WTC11 (cell line): ENCODE results near the gene RAD23A. TPM values are rescaled to one million over a fixed set of nuclear protein-coding genes. Genes with fewer than 3 reads are reported as not detected.

ENCODE experiments used
- ATF6 ChIP-seq: sonication (generic); formaldehyde crosslinking; IDR thresholded peaks from 2 replicates; pipeline ENCODE4 v1.8.1; 2023; ENCODE audit warnings: mild to moderate bottlenecking, missing genetic modification reagents
- CDX4 ChIP-seq: fragments of 250-450 bp; sonication (Bioruptor Pico); IDR thresholded peaks from 2 replicates; pipeline ENCODE4 v1.9.0; 2021; ENCODE audit warnings: moderate library complexity, mild to moderate bottlenecking, inconsistent platforms, borderline replicate concordance
- ERG ChIP-seq: fragments of 250-450 bp; sonication (Bioruptor Pico); IDR thresholded peaks from 2 replicates; pipeline ENCODE4 v1.8.0; 2021; ENCODE audit warnings: mild to moderate bottlenecking
- FOXK1 ChIP-seq: sonication (generic); formaldehyde crosslinking; IDR thresholded peaks from 2 replicates; pipeline ENCODE4 v1.8.0; 2022; ENCODE audit warnings: mild to moderate bottlenecking, moderate library complexity, missing genetic modification reagents
- FOXP4 ChIP-seq: sonication (generic); formaldehyde crosslinking; IDR thresholded peaks from 2 replicates; pipeline ENCODE4 v1.8.0; 2022; ENCODE audit warnings: mild to moderate bottlenecking, missing genetic modification reagents
- GABPB1 ChIP-seq: sonication (generic); formaldehyde crosslinking; IDR thresholded peaks from 2 replicates; pipeline ENCODE4 v1.8.1; 2023; ENCODE audit warnings: mild to moderate bottlenecking, missing genetic modification reagents
- HMGXB4 ChIP-seq: sonication (generic); formaldehyde crosslinking; IDR thresholded peaks from 2 replicates; pipeline ENCODE4 v1.8.1; 2023; ENCODE audit warnings: mild to moderate bottlenecking, moderate library complexity, missing genetic modification reagents
- IRF2 ChIP-seq: sonication (generic); formaldehyde crosslinking; IDR thresholded peaks from 2 replicates; pipeline ENCODE4 v1.8.0; 2022; ENCODE audit warnings: low read depth, missing genetic modification reagents, borderline replicate concordance
- KAT7 ChIP-seq: sonication (generic); formaldehyde crosslinking; IDR thresholded peaks from 2 replicates; pipeline ENCODE4 v1.8.1; 2023; ENCODE audit warnings: missing genetic modification reagents, mild to moderate bottlenecking, borderline replicate concordance
- NR1H2 ChIP-seq: sonication (generic); formaldehyde crosslinking; IDR thresholded peaks from 2 replicates; pipeline ENCODE4 v1.9.0; 2021; ENCODE audit warnings: mild to moderate bottlenecking, moderate library complexity, missing genetic modification reagents
- NR2C2 ChIP-seq: sonication (generic); formaldehyde crosslinking; IDR thresholded peaks from 2 replicates; pipeline ENCODE4 v1.8.0; 2022; ENCODE audit warnings: mild to moderate bottlenecking, missing genetic modification reagents
- PRDM15 ChIP-seq: sonication (generic); formaldehyde crosslinking; IDR thresholded peaks from 2 replicates; pipeline ENCODE4 v1.8.0; 2022; ENCODE audit warnings: missing genetic modification reagents
- PREB ChIP-seq: sonication (generic); formaldehyde crosslinking; IDR thresholded peaks from 2 replicates; pipeline ENCODE4 v1.8.1; 2022; ENCODE audit warnings: mild to moderate bottlenecking, missing genetic modification reagents, moderate library complexity, borderline replicate concordance
- PRRX2 ChIP-seq: fragments of 250-450 bp; sonication (Bioruptor Pico); IDR thresholded peaks from 2 replicates; pipeline ENCODE4 v1.8.0; 2021; ENCODE audit warnings: mild to moderate bottlenecking
- SMAD4 ChIP-seq: sonication (generic); formaldehyde crosslinking; IDR thresholded peaks from 2 replicates; pipeline ENCODE4 v1.8.0; 2022; ENCODE audit warnings: mild to moderate bottlenecking, missing genetic modification reagents
- SOX15 ChIP-seq: fragments of 250-450 bp; sonication (Bioruptor Pico); IDR thresholded peaks from 2 replicates; pipeline ENCODE4 v1.9.0; 2021; ENCODE audit warnings: mild to moderate bottlenecking
- SP1 ChIP-seq: sonication (generic); formaldehyde crosslinking; conservative IDR thresholded peaks from 2 replicates; pipeline ENCODE4 v1.8.1; 2022; ENCODE audit warnings: missing genetic modification reagents
- STAT6 ChIP-seq: sonication (generic); formaldehyde crosslinking; conservative IDR thresholded peaks from 2 replicates; pipeline ENCODE4 v1.8.1; 2023; ENCODE audit warnings: mild to moderate bottlenecking, low read depth, missing genetic modification reagents, moderate library complexity
- TEAD1 ChIP-seq: sonication (generic); formaldehyde crosslinking; IDR thresholded peaks from 2 replicates; pipeline ENCODE4 v1.8.0; 2022; ENCODE audit warnings: mild to moderate bottlenecking, missing genetic modification reagents
- USF2 ChIP-seq: sonication (generic); formaldehyde crosslinking; IDR thresholded peaks from 2 replicates; pipeline ENCODE4 v1.8.1; 2023; ENCODE audit warnings: mild to moderate bottlenecking, missing genetic modification reagents, moderate library complexity
- total RNA-seq: library from RNA; stranded (reverse); gene quantifications from 3 replicates; pipeline ENCODE4 v1.2.3, GENCODE V29; 2021

The RAD23A gene
- total RNA-seq, 1 experiment from 2014 or later: 84.3 TPM

- TF ChIP-seq PRDM15 (no peak), FOXP4 (CRISPR knock-in tag) (no peak), NR2C2 (no peak), PREB (CRISPR knock-in tag) (no peak), SOX15 (CRISPR knock-in tag) (no peak), PRRX2 (CRISPR knock-in tag) (no peak), CDX4 (CRISPR knock-in tag) (0 out of 2 replicates have a peak, but pooled peaks have one; percentile 14), IRF2 (CRISPR knock-in tag) (no peak), HMGXB4 (CRISPR knock-in tag) (0 out of 2 replicates have a peak, but pooled peaks have one; percentile 28), STAT6 (CRISPR knock-in tag) (no peak), NR1H2 (no peak), KAT7 (no peak), GABPB1 (no peak), ERG (CRISPR knock-in tag) (no peak), TEAD1 (CRISPR knock-in tag) (no peak), SMAD4 (no peak), ATF6 (CRISPR knock-in tag) (no peak), USF2 (no peak), SP1 (CRISPR knock-in tag) (no peak), FOXK1 (CRISPR knock-in tag) (no peak)
Measured at GRCh38 chr19:12946092-12946721, 545 bp downstream of the RAD23A start (continued).
